ENCODE results near the gene SUN3.
"Not testable (repeated sequence)": the region's sequence is repeated elsewhere in the genome, so short reads cannot be mapped to it uniquely, and the experiment has no call there.

The SUN3 gene

DNA sequence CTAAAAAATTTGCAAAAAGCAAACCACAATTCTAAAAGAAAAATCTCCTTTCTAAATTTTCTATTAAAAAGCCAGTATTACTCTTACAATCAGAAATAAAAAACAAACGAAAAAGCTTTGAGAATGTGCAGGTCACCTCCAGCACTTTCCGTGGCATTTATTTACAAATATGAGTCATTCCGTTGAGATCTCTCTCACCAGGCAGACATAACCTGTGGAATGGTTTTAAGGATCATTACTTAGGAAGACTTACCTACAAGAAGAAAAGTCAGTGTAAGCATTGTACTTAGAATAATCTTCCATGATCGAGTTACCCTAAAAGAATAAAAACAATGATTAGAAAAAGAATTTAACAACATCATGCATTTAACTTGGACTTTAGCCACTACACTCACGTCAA is 3.3 kb downstream of the SUN3 start:
- no peak for DNase-seq

DNA sequence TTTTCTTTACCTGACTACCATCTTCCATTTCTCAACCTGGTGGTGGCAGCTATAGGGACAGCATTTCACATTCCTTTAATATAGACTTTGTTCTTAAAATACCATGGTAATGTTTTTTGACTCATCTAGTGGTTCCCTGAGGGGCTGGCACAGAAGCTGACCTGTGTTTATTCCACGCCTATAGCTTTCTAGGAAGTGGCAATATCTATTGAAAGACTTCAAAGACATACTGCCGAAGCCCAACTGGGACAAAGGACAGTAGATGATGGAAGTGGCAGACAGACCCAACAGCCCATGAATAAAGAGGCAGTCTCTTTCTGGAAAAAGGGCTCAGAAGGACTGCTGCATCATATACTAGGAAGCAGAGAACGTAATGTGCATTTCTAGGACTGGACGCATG is 11.2 kb downstream of the SUN3 start:
- DNase-seq: no peak

DNA sequence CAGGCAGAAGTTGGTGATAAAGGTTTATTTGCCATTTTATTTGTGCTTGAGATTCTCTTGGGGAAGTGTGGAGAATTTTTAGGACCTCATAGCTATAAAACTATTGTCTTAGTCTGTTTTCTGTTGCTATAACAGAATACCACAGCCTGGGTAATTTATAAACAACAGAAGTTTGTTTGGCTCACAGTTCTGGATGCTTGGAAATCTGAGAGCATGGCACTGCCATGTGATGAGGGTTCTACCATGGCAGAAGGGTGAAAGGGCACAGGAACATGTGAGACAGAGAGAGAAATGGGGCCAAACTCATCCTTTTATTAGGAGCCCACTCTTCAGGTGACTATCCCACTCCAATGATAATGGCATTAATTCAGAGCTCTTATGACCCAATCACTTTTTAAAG is 12.3 kb downstream of the SUN3 start:
- DNase-seq: no peak

DNA sequence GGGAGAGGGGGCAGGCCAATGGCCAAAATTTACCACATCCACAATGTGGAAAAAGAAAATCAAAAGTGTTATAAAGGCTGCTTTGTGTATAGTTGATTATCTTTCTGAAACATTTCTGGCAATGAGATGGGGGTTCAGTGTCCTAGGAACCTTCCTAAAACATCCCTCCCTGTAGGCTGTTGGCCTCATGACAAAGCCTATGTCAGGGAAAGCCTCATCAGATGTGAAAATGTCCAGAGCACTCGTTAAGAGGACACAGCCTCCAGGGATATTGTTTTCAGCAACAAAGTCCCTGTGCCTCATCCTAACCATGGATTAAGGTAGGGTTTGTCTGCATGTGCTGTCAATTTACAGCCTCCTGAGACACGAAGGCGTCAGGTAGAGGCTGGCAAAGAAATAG is 17.0 kb downstream of the SUN3 start:
- no peak for DNase-seq

DNA sequence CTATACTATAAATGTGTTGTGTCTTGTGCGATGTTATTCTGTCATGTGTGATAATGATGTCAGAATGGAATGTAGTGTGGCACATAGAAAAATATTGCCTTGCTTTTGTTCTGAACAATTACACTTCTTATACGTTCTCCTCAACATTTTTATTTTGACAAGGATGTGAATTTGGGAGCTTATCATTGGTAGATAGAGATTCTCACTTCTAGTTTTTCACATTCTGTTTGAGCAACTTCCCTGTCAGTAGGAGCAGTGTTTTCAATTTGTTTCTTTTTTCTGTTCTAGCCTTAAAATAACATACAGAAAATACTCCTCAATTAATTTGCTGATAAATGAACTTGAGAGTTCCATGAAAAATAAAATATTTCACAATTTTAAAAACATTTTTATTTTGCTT is 17.6 kb downstream of the SUN3 start:
- no peak for DNase-seq

DNA sequence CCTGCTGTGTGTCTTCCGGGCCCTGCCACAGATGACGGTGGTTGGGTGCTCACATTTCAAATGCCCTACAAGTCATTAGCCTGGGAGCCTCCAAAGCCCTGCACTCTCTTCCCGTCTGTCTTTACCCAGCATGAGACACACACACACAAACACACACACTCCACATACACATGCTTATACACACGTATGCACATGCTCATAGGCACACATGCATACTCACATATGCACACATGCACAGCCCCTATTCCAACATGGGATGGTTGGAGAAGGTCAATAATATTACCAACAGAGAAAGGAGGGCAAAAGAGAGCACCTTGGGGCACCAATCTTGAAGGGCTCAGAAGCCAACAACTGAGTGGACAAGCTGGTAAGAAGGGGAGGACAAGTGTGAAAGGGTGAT is 19.0 kb downstream of the SUN3 start:
- no peak for DNase-seq

DNA sequence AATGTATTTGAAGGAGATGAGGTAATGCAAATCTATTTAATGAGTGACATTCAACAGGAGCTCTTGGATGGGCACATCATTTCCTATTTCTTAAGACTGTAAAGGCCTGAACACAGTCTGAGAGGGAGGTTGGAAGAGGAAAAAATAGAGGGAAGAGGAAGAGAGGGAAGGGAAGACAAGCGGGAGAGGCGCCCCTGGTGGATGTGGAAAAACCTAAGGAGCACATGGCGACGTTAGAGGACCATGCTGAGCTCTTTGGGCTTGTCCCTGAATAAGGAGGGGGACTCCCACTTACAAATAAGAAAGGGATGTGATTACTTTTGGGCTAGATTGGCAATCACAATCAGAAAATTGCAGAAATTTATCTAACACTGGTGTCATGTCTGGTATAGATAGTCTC is 19.6 kb downstream of the SUN3 start:
- DNase-seq: no peak

DNA sequence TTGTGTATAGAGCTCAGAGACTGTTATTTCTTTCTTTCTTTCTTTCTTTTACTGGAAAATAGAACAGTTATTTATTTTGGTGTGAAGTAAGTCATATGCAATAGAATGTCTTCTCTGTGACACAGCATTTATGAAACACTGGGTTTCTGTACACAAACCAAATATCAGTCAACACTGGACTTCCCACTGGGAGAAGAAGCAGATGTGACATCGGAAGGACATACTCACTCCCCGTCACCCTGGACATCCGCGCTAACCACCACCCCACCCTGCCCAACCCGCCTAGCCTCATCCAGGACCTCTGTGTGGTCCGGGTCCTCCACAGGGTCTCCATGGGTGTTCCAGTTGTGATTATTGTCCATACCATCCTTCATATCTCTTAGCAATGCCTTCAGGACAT is 22.0 kb downstream of the SUN3 start:
- DNase-seq: no peak

DNA sequence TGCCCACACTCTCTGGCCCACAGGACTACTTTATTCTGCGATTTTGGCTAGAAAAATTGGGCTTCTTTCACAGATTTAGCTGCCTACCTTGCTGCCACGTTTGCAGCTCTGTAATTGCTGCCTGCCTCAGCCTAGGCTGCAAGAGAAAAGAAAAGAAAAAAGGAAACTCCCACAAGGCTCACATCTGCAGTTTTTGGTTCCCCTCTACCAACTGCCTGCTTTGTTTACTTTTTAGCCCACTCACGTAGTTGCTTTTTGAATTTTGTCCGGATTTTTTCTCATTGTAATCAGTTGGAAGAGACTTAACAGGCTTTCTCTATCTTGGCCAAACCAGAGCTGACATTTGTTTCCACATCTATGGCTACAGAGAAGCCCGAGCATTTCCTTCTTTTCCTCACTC is 24.3 kb downstream of the SUN3 start:
- no peak for DNase-seq

DNA sequence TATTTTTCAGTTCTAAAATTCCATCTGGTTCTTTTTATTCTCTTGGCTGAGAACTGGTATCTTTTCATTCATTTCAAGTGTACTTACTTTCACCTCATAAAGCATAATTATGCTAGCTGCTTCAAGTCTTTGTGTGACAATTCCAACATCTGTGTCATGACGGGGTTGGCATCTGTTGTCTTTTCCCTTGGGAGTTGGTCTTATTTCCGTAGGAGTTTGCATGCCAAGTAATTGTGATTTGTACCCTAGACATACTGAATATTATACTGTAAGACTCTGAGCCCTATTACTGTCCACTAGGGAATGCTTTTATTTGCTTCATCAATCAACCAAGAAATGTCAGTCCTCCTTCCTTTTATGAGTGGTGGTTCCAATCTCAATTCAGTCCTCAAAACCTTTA is 24.9 kb downstream of the SUN3 start:
- no peak for DNase-seq

DNA sequence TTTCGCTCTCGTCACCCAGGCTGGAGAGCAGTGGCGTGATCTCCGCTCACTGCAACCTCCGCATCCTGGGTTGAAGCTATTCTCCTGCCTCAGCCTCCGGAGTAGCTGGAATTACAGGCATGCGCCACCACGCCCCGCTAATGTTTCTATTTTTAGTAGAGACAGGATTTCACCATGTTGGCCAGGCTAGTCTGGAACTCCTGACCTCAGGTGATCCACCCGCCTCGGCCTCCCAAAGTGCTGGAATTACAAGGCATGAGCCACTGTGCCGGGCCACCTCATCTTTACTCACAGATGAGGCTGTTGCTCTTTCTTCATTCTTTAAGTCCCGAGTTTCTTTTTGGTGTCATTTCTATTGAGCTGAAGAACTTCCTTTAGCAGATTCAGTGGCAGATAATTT is 28.7 kb downstream of the SUN3 start:
- DNase-seq: not testable (repeated sequence)

DNA sequence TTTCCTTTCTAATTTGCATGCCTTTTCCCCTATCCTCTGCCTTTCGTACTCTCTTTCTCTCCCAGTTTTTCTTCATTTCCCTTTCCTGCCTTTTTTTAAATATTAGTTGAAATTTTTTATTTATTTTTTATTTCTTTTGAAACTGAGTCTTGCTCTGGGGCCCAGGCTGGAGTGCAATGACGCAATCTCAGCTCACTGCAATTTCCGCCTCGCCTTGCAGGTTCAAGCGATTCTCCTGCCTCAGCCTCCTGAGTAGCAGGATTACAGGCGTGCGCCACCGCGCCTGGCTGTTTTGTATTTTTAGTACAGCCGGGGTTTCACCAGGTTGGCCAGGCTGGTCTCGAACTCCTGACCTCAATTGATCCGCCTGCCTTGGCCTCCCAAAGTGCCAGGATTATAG is 29.5 kb downstream of the SUN3 start:
- no peak for DNase-seq

DNA sequence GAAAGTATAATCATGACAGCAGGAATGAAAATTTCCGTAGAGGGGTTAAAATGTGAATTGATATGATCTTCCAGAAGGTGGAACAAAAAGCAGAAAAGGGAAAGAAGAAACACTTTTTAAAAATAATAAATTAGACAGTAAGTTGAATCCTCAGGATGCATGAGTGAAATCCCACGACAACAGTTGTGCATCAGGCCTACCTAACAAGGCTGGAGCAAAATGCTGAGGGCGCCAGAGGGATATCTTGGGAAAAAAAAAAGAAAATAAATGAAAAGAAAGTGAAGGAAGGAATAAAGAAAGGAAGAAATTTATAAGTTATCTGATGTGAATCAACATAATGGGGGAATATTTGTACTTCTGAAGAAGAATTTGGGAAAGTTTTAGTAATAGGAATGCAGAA is 36.5 kb downstream of the SUN3 start:
- no peak for DNase-seq

DNA sequence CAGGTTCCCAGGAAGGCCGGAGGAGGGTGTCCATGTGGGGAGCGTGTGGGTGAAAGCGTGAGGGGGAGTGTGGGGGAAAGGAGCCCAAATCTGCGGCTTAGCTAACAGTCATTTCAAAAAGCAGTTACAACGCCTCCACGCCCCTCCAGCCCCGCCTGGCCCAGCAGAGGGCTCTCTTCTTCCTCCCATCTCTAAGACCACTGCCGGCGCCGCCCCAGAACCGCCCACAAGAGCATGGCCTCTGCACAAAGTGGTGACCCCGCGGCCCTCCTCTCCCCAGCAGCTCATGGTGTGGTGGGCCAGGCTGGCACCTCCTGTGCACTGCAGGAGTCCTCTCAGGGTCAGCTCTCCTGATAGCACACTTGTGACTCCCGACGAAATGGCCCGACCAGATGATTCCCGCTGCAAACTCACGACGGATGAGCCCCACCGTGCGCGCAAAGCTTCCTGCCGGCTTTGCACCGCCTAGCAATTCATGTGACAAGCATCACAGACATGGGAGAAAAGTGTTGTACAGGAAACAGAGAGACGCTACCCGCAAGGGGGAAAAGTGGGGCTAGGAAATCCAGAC is 37.1 kb downstream of the SUN3 start:
- peak; percentile 76 for DNase-seq

DNA sequence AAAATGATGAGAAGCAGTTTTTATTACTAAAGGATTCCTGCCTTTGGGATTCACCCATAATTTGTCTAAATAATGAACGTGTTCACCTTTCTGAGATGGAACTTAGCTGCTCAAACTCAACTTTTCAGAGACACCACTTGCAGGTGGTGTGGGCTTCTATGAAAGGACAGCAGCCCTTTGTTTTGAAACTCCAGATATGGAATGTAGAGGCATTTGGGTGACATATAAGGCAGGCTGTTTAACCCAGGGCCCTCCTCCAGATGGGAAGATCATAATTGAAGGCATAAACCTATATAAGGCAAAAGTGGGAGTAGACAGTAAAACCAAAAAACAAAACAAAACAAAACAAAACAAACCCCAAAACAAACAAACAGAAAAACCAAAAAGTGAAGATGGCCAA is 37.6 kb downstream of the SUN3 start:
- no peak for DNase-seq

DNA sequence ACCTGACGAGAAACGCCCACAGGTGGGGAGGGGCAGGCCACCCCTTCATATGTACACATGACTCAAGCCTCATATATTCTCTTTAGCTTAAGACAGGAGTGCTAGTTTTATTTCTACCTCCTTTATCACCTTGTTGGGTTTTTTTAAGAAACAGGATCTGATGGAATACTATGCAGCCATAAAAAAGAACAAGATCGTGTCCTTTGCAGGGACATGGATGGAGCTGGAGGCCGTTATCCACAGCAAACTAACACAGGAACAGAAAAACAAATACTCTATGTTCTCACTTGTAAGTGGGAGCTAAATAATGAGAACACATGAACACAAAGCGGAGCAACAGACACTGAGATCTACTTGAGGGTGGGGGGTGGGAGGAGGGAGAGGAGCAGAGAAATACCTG is 38.3 kb downstream of the SUN3 start:
- no peak for DNase-seq

DNA sequence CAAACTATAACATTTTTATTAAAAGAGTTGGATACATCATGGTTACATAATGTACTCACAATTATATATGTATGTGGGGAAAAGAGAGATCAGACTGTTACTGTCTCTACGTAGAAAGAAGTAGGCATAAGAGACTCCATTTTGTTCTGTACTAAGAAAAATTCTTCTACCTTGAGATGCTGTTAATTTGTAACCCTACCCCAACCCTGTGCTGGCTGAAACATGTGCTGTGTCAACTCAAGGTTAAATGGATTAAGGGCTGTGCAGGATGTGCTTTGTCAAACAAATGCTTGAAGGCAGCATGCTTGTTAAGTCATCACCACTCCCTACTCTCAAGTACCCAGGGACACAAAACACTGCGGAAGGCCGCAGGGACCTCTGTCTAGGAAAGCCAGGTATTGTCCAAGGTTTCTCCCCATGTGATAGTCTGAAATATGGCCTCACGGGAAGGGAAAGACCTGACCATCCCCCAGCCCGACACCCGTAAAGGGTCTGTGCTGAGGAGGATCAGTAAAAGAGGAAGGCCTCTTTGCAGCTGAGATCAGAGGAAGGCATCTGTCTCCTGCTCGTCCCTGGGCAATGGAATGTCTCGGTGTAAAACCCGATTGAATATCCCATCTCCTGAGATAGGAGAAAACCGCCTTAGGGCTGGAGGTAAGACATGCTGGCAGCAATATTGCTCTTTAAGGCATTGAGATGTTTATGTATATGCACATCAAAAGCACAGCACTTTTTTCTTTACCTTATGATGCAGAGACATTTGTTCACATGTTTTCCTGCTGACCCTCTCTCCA is 39.1 kb downstream of the SUN3 start:
- DNase-seq: not testable (repeated sequence)

DNA sequence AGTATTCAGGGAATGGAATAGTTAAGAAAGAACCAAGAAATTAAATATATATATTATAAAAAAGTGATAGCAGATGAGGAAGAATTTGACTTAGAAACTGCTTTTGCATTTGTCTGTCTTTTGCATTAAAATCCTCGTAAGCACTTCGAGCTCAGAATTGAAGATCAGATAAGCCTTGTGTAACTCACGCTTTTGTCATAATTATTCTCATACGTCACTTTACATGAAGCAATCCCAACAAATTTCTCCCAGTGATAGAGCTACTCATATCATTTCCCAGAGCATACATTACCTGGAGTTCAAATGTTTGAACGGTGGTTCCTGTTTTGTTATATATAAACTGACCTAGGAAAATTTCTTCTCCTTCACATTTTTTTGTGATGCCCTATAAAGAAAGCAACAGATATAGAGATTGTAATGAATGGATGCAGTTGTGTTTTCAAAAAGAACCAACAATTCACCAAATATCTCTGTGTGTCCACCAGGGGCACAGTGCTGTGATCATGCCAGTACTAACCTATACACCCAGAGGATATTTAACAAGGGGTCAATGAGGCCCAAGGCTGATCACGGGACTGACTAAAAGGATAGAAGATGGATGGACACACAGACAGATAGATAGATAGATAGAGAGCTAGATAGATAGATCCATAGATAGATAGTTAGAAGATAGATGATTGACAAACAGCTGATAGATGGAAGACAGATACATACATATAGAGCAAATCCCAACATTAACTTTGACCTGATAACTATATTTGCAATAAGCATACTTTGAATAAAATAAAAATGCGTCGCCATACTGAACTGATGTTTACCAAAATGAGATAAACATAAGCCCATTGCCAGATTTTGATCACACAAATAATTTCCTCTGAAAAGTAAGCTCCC is 40.2 kb downstream of the SUN3 start:
- DNase-seq: no peak

DNA sequence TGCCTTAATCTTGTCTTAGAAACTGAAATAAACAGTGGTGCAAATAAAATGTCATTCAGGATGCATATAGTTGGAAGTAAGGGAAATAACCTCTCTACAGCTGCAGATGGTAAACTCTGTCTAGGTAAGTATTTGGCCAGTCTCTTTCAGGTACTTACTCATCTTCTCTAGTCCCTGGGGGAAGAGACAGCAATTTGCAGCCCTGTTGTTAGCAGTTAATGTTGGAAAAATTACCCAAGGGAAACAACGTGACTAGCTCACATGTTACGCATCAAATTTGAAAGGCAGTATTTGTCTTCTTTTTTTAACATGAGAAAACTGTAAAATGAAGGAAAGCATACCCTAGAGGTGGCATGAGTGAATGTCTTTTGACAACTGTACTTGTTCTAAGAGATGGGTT is 46.3 kb downstream of the SUN3 start:
- DNase-seq: no peak

DNA sequence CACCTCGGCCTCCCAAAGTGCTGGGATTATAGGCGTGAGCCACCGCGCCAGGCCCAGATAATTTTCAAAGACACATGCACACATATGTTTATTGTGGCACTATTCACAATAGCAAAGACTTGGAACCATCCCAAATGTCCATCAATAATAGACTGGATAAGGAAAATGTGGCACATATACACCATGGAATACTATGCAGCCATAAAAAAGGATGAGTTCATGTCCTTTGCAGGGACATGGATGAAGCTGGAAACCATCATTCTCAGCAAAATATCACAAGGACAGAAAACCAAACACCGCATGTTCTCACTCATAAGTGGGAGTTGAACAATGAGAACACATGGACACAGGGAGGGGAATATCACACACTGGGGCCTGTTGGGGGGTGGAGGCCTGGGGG is 48.3 kb downstream of the SUN3 start:
- DNase-seq: not testable (repeated sequence)

DNA sequence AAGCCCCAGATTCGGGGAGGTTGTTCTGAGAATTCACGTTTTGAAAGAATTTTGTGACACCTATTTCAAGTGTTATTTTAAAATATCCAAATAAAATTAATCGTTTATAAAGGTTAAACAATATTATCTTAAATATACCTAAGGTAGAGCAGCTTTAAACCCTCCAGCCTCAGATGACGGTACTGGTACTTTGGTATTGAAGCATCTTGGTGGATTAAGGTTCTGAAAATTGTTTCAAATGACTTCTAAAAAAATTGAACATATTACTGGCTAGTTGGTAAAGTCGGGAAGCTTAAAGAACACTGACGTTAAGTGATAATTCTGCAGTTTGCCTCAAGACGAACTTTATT is 49.1 kb downstream of the SUN3 start:
- no peak for DNase-seq

DNA sequence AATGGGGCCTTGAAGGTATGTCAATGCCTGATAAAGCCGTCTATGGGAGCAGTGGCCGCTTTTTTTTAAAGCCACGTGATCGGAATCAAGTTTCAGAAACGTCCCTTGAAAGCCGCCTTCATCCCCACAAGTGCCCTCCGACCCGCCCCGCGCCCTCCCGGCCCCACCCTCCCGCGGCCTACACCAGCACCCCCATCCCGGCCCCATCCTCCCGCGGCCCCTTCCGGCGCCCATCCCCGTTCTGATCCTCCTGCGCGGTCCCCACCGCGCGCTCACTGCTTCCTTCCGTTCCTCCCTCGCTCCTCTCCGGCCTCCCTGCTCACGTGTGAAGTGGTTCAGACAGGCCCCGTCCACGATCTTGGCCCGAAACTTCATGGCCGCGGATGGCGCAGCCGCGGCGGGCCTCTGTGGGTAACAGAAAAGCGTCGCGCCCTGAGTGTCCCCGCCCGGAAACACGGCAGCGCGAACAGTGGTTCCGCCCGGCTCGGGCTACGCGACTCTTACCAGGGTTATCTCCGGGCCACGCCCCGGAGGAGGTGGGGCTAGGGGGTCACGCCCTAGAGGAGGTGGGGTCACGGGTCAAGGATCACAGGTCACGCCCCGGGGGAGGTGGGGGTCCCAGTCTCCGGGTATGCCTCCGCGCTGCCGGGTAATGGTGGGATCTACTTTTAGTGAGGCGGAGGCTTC is 49.6 kb downstream of the SUN3 start, which contains the start of gene HUS1:
HUS1 (minus strand) TSS at position 471 of the 687 bp plus-strand sequence; CDS start at position 375, 96 bp downstream.
- DNase-seq: peak; percentile 88

DNA sequence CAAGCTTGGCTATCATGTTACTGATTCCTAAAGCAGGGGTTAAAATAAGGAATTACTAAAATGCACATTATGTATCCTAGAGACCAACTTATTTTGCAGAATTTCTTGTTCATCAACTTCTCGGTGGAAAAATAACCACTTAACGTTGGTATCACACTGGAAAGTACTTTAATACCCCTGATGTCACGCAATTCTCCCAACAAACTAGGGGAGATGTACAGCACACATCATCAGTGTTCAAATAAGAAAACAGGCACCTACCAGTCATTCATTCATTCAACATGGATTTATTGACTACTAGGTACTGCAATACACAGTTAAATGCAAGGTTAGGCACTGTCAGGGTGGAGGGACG is 50.1 kb downstream of the SUN3 start:
- DNase-seq: no peak
